ENCODE data around the gene EYA2.

Gene EYA2

GRCh38 chr20:46999801-47000465 lies 105.3 kb downstream of the EYA2 start:
- no peak for DNase-seq (ENCODE audit: low read depth in 1 of 2, low spot score in 1 of 2)

GRCh38 chr20:47003223-47003622 lies 108.6 kb downstream of the EYA2 start:
- no peak for DNase-seq (ENCODE audit: low read depth in 1 of 2, low spot score in 1 of 2)

GRCh38 chr20:47004179-47004578 lies 109.5 kb downstream of the EYA2 start:
- DNase-seq (ENCODE audit: low read depth in 1 of 2, low spot score in 1 of 2) = no peak

GRCh38 chr20:47007826-47008655 lies 113.4 kb downstream of the EYA2 start:
- DNase-seq (ENCODE audit: low read depth in 1 of 2, low spot score in 1 of 2) = no peak

GRCh38 chr20:47008842-47009518 lies 114.3 kb downstream of the EYA2 start:
- no peak for DNase-seq (ENCODE audit: low read depth in 1 of 2, low spot score in 1 of 2)

GRCh38 chr20:47009784-47010183 lies 115.1 kb downstream of the EYA2 start:
- no peak for DNase-seq (ENCODE audit: low read depth in 1 of 2, low spot score in 1 of 2)

GRCh38 chr20:47011984-47012383 lies 117.3 kb downstream of the EYA2 start:
- DNase-seq (ENCODE audit: low read depth in 1 of 2, low spot score in 1 of 2) = no peak

GRCh38 chr20:47013606-47014005 lies 119.0 kb downstream of the EYA2 start:
- DNase-seq (ENCODE audit: low read depth in 1 of 2, low spot score in 1 of 2) = no peak

- no peak for DNase-seq (ENCODE audit: low read depth in 1 of 2, low spot score in 1 of 2)
Measured at GRCh38 chr20:47016068-47016664, 121.5 kb downstream of the EYA2 start.

GRCh38 chr20:47018381-47018780 lies 123.7 kb downstream of the EYA2 start:
- DNase-seq (ENCODE audit: low read depth in 1 of 2, low spot score in 1 of 2) = no peak

GRCh38 chr20:47019121-47019824 lies 124.6 kb downstream of the EYA2 start:
- no peak for DNase-seq (ENCODE audit: low read depth in 1 of 2, low spot score in 1 of 2)

GRCh38 chr20:47020231-47020630 lies 125.6 kb downstream of the EYA2 start:
- DNase-seq (ENCODE audit: low read depth in 1 of 2, low spot score in 1 of 2) = no peak

- no peak for DNase-seq (ENCODE audit: low read depth in 1 of 2, low spot score in 1 of 2)
Measured at GRCh38 chr20:47021850-47022249, 127.2 kb downstream of the EYA2 start.

GRCh38 chr20:47024461-47024937 lies 129.9 kb downstream of the EYA2 start:
- DNase-seq (ENCODE audit: low read depth in 1 of 2, low spot score in 1 of 2) = no peak

- no peak for DNase-seq (ENCODE audit: low read depth in 1 of 2, low spot score in 1 of 2)
Measured at GRCh38 chr20:47027042-47027441, 132.4 kb downstream of the EYA2 start.

GRCh38 chr20:47027456-47027855 lies 132.8 kb downstream of the EYA2 start:
- no peak for DNase-seq (ENCODE audit: low read depth in 1 of 2, low spot score in 1 of 2)

- no peak for DNase-seq (ENCODE audit: low read depth in 1 of 2, low spot score in 1 of 2)
Measured at GRCh38 chr20:47028487-47028886, 133.8 kb downstream of the EYA2 start.

- DNase-seq (ENCODE audit: low read depth in 1 of 2, low spot score in 1 of 2) = no peak
Measured at GRCh38 chr20:47029845-47030244, 135.2 kb downstream of the EYA2 start.

- DNase-seq (ENCODE audit: low read depth in 1 of 2, low spot score in 1 of 2) = no peak
Measured at GRCh38 chr20:47030271-47030810, 135.7 kb downstream of the EYA2 start.

- DNase-seq (ENCODE audit: low read depth in 1 of 2, low spot score in 1 of 2) = no peak
Measured at GRCh38 chr20:47031004-47031403, 136.4 kb downstream of the EYA2 start.

GRCh38 chr20:47031821-47032220 lies 137.2 kb downstream of the EYA2 start:
- DNase-seq (ENCODE audit: low read depth in 1 of 2, low spot score in 1 of 2) = no peak

Data from activated CD4-positive, alpha-beta T cell treated with anti-CD3 and anti-CD28 coated beads, Interleukin-2, amount 50 U/mL, for 24 hours (primary cell).